Measurements from ENCODE around the gene PDIA4.
"Not testable (repeated sequence)": the region's sequence is repeated elsewhere in the genome, so short reads cannot be mapped to it uniquely, and the experiment has no call there.

PDIA4 gene

DNA sequence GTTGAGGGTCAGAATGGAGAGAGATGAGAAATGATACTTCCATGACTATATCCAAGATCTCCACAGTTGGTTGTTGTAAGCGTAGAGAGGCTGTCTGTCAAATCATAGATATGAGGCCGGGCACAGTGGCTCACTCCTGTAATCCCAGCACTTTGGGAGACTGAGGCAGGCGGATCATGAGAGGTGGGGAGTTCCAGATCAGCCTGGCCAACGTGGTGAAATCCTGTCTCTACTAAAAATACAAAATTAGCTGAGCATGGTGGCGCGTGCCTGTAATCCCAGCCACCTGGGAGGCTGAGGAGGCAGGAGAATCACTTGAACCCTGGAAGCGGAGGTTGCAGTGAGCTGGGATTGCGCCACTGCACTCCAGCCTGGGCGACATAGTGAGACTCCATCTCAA lies 2.1 kb upstream of the PDIA4 start:
- not testable (repeated sequence) for DNase-seq

DNA sequence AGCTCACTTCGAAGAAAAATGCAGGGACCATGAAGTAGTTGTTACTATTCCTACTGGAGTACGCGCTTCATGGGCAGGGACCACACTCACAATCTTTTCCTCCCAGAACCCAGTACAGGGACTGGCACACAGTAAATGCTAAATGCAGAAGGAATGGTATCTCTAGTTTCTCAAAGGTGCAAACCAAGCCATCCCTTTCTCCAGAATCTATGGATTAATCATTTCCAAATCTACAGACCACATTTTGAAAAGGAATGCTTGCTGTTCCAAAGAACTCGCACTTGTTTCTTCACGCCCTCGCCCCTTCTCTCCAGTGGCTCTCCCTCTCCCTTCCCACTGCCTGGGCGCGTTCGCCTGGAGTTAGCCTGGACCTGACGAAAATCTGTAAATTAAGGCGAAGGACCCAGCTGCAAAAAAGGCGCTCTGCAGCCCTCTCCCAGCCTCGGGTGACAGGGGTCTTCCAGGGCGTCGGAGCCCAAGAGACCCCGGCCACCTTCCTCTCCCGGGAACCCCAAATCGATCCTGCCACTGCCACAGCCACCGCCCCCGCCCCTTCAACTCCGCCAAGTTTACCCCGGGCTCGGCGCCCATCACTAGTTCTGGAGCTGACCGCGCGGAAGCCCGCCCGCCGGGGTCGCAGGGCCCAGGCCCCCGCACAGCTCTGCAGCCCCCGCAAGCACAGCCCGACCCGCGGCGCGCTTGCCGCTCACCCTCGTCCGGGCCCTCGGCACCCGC lies 527 bp downstream of the PDIA4 start:
- DNase-seq = no peak

DNA sequence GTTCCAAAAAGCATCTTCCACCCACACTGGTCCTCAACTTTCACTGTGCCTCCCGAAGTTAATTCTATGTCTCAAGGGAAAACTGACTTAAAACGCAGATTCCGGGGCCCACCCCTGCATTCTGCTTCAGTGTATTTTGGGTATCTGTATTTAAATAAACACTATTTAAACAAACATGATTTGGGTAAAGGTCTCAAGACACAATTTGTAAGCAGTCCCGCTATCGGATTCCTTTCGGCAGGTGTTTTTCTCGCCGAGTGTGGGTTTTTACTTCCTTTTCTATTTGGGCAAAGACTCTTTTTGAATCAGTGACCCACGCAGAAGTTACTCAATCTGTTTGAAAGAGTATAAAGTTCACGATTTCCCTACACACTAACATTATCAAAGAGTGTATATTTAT lies 1.2 kb downstream of the PDIA4 start:
- peak; percentile 10 for DNase-seq

DNA sequence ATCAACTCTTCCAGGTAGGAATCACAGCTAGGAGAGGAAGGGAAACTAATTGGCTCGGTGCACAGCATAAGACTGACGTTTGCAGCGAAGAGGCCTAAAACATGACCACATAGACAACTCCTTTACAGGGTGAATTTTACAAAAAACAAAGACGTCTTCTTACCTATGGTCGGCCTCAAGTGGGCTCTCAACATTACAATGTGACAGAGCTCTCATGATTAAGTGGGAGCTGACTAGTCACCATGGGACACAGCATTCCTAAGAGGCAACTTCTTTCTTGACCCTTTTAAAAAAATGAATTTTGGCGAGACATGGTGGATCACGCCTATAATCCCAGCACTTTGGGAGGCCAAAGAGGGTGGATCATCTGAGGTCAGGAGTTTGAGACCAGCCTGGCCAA lies 4.6 kb downstream of the PDIA4 start:
- DNase-seq = no peak

DNA sequence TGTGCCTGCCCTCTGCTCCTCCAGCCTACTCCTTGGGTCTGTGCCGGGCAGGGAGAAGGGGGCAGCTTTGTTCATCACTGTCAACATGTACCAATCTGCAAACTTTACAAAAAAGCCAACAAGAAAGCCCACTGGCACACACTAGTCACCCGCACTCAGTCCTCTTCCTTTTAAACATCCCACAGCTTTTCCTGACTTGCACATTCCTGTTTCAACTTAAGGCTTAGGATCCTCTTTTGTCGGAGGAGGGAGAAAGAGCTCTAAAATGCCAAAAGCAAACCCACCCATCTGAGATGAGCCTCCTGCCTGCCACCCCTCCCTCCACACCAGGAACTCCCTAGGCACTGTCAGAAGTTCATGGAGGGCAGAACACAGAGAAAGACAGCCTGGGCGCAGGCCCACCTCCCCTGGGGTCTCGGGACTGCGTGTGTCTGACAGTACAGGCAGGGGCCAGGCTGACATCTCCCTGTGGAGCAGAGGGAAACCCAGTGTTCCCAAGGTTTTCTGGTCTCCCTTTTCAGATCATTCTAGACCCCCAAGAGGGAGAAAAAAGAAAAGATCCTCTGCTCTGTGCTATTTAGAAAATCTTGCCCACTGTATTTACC lies 5.4 kb downstream of the PDIA4 start:
- DNase-seq = no peak

DNA sequence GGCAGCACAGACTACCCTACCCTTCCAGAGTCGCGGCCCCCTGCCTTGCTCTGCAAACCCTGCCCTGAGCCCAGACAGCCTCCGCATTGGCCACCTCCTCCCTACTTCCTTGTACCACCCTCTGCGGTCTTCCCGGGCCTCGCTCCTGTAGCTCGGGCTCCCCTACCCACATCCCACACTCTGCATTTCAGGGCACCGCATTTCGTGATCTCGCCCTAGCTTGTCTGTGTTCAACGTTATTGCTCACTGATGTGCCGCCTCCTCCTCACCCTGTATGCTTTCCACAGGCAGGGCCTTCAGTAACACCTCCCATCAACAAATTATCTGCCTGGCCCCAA lies 6.6 kb downstream of the PDIA4 start:
- DNase-seq = no peak

DNA sequence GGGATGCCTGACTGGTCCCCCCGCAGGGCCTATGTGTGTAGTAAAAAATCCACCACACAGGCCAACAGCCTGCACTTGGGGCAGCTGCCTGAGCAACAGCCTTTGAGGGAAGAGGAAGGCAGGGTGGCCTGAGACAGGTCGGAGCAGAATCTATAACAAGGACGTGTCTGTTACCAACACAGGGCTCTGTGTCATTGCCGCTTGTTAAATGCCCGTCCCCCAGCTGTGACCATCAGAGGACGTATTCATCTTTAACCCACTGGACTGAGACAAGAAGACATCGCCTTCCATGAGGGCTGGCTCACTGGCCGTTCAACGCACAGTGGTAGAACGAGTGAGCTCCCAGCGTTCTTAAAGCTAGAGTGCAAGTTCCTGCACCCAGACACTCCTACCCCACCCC lies 7.8 kb downstream of the PDIA4 start:
- DNase-seq = no peak

DNA sequence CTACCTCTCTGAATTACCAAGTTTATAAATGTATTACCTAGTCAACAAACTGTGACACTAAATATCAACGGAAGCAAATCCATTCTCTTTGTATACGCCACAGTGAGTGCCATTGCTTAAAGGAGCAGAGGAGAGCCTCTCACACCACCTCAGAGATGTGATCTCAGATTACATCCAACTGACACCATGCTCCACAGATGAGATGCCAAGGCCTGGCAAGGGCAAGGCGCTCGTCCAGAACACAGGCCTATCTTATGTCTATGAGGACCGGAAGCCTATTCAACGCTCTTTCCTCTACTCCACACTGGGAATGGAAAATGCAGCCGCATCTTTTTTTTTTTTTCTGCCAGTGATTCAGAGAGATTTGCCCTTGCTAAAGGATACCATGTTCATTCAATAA lies 11.4 kb downstream of the PDIA4 start:
- DNase-seq = no peak

DNA sequence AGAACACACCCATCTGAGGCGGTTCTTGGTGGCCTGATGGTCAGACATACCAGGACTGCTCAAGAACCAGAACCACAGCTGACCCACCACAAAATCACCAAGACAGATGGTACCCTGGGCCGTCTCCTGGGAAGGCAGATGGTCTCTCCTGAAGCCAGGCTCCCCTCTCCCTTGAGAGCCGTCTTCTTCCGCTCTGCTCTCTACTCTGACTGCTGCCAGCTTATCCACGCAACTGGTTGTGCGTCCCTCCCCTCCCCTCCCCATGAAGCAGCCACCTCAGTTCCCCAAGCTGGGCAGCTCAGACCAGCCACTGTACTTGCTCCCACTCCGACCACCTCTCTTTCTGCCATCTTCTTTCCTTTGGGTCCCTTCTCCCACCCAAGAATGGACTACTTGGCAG lies 14.0 kb downstream of the PDIA4 start:
- DNase-seq = no peak

DNA sequence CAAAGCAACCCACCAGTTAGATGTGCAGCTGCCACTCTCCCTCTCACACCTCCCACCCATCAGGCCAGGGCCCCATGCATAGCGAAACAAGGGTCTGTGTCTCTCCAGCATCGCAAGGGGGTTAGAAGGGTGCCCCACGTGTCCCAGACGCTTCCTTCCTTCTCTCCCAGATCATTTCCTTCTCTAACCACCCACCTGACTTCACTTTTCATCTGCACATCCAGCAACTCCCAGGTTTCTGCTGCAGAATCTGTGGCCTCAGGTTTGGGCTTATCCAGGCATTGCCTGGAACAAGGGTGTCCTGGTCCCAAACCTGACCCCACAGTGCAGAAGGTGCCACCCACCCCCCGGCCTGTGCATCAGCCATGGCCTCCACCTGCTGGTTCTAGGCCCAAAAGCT lies 14.4 kb downstream of the PDIA4 start:
- no peak for DNase-seq

DNA sequence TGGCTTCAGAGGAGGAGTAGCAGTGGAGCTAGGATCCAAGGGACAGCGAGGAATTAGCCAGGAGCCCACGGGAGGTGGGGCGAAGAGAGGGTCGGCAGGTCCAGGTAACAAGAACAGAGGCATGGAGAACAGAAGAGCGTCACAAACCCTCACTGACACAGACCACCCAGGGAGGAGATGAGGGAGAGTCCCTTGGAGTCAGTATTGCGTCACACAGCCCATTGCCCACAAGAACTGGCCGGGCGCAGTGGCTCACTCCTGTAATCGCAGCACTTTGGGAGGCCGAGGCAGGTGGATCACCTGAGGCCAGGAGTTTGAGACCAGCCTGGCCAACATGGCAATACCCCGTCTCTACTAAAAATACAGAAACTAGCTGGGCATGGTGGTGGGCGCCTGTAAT lies 15.6 kb downstream of the PDIA4 start:
- not testable (repeated sequence) for DNase-seq

DNA sequence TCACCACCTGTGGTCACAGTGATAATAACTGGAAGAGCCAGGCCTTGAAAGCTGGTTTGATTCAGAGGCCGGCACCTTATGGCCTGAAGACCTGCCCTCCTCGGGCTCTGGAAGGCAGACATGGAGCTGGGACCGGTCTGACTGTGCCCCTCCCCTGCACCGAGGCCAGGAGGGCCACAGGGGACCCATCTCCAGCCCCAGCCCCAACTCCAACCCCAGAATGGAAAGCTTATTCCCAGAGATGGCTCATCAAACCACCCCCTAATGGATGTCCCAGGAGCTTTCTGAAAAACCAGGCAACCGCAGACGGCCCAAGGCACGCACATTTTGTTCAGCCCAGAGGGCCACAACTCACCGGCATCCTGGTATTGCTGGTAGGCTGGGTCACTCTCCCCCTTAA lies 16.8 kb downstream of the PDIA4 start:
- no peak for DNase-seq

DNA sequence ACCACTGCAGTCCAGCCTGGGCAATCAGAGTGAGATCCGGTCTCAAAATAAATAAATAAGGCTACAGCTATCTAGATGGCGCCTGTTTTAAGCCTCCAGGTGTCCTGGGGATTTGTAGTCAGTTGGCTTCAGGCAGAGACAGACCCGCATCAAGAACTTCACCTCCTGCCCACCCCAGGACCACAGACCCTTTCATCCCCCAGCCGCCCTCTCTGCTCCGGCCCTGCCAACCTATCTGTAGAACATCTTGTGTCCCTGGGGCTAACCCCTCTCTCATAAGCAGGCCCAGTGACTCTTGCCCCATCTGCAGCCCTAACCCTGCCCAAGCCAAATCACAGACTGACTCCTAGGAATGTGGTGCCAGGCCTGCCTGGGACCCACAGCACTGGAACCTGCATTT lies 17.9 kb downstream of the PDIA4 start:
- DNase-seq = no peak

DNA sequence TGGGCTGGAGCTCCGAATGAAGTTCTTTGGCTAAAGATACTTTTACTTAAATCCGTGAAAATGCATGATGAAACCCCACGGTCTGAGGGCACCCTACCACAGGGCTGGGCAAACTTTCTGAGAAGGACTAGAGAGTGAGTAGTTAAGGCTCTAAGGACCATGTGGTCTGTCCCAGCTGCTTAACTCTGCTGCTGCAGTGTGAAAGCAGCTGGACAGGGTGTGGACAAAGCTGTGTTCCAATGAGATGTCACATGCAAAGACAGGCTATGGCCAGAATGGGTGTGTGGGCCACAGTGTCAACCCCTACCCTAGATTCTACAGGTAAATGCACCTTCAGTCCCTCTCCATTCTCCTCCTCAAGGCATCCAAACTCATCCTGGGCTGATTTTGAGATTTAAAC lies 18.8 kb downstream of the PDIA4 start:
- no peak for DNase-seq

DNA sequence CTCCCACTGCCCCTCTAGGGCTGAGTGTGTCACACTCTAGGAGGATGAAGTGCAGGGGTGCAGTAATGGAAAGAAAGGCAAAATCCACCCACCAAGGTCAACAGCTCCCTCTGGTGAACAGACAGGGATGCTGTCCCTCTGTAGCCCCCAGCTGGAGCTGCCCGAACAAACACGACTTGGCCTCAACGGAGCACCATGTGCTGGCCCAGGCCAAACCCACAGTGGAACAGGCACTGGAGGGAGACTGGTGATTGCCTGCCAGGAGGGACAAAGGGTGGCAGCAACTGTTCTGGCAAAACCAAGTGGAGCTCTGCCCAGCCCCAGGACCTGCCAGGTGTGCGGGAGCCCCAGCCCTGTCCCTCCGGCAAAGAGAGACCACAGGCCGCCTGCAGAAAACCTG lies 20.7 kb downstream of the PDIA4 start:
- no peak for DNase-seq

DNA sequence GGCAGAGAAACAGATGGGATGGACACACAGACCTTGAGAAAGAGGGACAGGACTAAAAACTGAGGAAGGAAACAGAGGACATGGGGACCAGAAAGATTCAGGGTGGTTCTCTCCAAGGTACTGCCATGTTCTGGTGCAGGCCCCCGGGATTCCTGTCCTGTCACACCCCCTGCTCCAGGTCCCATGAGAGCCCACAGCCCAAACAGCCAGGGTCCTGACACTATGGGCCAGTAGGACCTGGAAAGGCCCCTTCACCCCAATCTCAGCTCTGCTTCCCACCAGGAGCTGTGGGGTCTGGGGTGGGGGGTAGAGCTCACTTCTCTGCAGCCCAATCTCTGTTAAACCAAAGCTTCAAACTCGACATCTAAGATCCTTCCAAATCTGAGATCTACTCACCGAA lies 21.2 kb downstream of the PDIA4 start:
- no peak for DNase-seq

DNA sequence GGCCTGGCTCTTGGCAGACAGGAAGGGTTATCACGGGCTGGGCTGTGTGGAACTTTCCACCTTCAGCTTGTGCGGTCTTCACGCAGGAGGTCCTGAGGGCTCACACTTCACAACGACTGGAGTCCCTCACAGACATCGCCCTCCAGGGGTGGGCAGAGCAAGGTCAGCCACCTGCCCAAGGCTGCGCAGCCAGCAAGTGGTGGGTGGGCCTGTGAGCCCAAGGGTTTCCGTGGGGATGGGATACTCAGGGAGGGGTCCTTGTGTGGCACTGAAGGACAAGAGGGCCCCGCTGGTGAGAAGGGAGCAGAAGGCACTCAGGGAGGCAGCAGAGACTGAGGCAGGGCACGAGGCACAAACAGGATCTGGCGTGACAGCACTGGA lies 22.0 kb downstream of the PDIA4 start:
- no peak for DNase-seq

DNA sequence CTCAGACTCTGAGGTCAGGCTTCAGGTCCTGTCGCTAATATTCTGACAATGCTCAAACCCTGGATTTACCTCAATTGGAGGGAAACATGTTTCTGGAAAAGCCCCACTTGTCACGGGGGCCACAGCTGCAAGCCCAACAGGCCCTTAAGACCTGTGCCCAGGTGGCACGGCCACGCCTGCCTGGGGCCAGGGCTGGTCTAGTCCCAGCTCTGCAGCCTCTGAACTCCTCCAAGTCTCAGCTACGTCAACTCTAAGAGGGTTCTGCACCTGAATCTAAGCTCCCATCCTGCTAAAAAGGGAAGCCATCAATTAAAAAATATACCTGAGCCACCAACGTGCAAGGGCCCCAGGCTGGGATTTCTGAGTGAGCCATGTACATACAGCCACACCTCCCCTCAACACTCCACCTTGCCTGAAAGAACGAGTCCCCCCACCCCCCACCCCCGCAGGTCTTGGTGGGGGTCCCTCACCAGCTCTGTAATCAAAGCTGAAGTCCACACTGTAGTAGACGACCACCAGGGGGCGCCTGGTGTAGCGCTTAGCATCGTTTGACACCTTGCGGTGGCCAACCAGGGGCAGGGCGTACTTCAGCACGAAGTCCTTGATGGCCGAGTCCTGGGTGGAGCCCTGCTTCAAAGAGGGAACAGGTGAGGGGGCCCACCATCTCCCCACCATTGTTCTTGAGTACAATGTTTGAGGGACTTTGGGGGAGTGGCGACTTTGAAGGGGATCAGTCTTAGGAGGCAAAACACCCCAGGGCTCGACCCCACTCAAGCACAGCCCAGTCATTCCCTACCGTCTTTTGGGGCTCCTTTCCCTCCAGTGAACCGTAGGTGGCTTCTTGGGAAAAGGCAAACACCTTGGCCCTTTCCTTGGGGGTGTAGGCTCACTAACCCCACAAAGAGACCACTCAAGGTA lies 22.6 kb downstream of the PDIA4 start:
- DNase-seq = peak; percentile 83

DNA sequence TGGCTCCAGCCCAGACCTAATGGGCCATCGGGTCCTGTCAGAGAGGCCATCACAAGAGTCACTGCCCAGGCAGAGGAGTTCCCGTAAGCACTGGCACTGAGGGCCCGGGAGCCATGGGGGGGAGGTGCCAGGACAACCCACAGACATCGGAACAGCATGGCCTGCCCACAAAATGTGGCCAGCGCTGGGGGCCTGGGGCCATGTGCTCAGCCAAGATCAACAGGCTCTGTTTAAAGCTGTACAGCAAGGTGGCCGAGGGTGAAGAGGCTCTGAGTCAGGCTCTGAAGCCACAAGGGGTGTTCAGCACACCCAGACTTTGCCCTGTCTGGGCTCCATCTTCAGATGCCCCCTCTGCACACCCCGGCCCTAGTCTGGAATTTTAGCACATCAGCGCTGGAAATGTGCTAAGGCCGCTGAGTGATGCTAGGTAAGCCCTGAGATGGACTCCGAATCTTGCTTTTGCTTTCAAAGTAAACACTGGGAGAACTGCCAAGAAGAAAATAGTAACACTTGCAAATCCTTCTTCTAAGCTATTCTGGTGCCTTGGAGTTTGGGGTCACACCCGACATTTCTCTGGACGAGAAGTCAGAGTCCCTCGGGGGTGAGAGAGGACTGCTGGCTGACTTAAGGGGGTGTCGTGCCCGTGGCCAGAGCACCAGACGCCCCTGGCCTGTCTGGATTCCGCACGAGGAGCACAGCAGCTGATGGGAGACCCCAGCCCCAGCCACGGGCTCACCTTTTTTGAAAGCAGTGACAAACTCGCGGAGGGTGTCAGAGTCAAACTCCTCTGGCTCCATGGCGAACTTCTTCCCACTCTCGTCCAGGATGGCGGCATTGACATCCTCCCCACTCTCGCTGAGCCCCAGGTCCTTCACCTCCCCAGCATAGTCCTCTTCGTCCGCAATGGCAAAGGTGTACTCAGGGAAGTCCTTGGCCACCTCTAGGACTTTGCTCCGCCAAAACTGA lies 23.6 kb downstream of the PDIA4 start:
- DNase-seq = no peak

DNA sequence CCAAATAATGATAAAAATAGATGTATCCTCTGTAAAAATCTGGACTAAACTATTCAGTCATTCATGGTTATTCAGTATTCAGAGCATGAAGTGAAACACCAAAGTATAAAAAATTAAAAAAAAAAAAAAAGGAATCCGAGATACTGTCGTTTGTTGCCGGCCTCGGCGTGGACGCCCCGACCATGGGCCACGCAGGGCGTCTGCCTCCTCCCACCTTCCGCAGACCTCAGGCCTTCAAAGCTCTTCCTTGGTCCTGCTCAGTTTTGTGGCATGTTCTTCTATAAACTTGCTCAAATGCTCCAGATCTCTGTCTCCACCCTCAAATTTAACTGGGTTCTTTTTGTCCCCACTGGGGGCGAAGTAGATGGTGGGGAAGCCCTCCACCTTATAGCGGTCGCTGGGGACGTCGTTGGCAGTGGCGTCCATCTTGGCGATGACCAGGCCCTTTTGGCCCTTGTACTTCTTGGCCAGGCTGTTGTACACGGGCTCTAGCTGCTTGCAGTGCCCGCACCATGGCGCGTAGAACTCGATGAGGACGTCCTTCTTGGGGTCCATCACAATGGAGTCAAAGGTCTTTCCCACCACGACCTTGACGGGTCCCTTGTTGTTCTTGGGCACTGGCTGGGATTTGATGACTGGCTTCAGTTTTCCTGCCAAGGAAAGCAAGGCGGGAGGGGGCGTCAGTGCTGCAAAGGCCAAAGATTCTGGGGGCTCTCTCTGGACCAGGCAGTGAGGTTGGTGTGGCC lies 24.6 kb downstream of the PDIA4 start:
- no peak for DNase-seq

DNA sequence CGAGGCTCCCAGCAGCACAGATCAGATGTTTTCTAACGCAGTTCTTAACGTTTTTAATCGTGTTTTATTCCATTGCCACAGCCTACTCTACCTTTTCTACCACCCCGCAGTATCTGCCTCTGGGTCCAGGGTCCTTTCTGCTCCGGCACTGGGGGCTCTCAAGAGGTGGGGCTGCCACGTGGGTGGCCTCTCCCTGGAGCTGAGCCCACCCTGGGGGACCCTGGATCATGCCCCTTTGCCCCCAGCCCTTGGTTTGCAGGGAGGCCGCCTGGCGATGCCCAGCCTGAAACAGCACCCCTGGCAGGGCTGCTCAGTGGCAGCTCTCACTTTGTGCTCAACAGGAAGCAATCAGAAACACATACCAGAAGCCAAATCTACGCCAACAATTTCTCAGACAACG lies 25.3 kb downstream of the PDIA4 start:
- DNase-seq = no peak

DNA sequence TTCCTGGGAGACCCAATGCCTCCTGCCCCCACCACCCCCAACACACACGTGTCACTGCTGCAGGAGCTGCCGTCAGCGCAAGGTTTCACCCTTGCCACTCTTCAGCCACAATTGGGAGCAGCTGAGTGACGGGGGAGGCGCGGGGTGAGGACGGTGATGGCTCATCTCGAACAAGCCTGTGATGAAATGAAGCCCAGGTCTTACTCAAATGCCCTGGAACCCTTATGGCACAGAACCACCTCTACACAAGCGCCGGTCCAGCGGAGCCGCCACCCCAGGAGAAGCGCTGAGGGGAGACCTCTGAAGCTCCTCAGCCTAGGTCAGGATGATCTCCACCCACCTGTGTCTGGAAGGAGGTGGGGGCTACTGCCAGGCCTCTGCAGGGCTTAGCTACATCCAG lies 25.7 kb downstream of the PDIA4 start:
- no peak for DNase-seq
